Progenitor cell of endocrine pancreas (in vitro differentiated cells): ENCODE results near the gene SOX13. TPM values are rescaled to one million over a fixed set of nuclear protein-coding genes. Genes with fewer than 3 reads are reported as not detected.

Source experiments
- DNase-seq: peaks from one replicate; pipeline ENCODE4 v3.0.0; 2021; ENCODE audit warnings: low spot score; ENCODE audit not compliant: unreplicated experiment
- H3K27ac Mint-ChIP-seq: 2 replicates; pipeline ENCODE4 v1.8.0; 2021; ENCODE audit warnings: mild to moderate bottlenecking, moderate library complexity, mixed read lengths
- H3K27me3 Mint-ChIP-seq: 2 replicates; pipeline ENCODE4 v1.8.0; 2021; ENCODE audit warnings: mixed read lengths
- H3K36me3 Mint-ChIP-seq: 2 replicates; pipeline ENCODE4 v1.8.0; 2022; ENCODE audit warnings: mixed read lengths; ENCODE audit not compliant: insufficient read depth
- H3K4me1 Mint-ChIP-seq: 2 replicates; pipeline ENCODE4 v1.8.0; 2021; ENCODE audit warnings: low read depth, mixed read lengths
- H3K4me3 Mint-ChIP-seq: 2 replicates; pipeline ENCODE4 v1.8.0; 2021; ENCODE audit warnings: low read depth, mild to moderate bottlenecking, moderate library complexity, mixed read lengths
- H3K9me3 Mint-ChIP-seq: 2 replicates; pipeline ENCODE4 v1.8.0; 2021; ENCODE audit warnings: low read depth, mixed read lengths
- long read RNA-seq: library from polyadenylated mRNA; unstranded; transcript quantifications from one replicate; pipeline ENCODE4 v2.0.0, GENCODE V29; 2020
- total RNA-seq: library from RNA; stranded (reverse); gene quantifications from 2 replicates; pipeline ENCODE4 v1.2.1, GENCODE V29; 2021
- TF ChIP-seq, protein P1 (sequence below): fragments of 200-600 bp; sonication (generic); IDR thresholded peaks from one replicate; pipeline ENCODE4 v1.5.0; 2021; ENCODE audit warnings: antibody characterized with exemption, mild to moderate bottlenecking; ENCODE audit not compliant: unreplicated experiment

SOX13 gene
- total RNA-seq, result 58.2 and 61.6 TPM in 2 replicates
- long read RNA-seq, partial matches to known transcripts, result 0 of 2 reads
- long read RNA-seq, other reads (novel, unspliced or antisense), result 2 of 2 reads

DNA sequence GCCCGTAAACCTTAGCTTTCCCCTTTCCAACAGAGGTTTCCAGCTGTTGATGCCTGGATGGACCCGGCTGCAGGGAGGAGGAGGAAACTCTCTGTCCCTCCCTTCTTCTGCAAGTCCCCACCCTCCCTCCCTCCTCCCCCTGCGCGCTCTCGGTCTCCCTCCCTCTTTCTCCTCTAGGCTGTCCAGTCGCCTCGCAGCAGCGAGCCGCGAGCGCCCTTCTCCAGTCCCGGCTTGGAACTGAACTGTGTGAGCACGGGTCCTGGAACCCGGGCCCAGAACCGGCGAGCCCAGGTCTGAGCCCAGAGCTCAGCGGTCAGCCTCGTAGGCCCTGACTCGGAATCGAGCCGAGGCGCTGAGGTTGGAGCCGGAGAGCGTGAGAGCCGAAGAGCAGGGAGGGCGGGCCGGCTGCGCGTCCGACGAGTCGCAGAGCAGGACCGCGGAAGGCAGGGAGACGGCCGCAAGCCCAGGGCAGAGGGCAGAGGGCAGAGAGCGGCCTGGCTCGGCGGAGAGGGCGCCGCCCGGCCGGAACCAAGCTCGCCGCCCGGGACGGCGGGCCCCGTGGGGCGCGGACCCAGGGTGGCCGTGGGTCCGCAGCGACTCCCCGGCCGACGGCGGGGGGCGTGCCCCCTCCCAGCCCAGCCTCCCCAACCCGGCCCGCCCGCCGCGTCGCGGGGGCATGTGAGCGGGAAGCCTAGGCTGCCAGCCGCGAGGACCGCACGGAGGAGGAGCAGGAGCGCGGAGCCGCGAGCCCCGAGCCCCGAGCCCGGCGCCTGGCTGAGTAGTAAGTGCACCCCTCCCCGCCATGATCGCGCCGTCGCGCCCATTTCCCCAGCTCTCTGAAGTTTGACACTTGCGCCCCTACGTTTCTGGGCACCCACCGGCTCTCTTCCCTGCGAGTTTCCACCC is at the start of gene SOX13:
TSS of gene SOX13 (plus strand) at position 185 of the 906 bp plus-strand sequence. CDS start 39,801 bp downstream, outside the sequence.
- Mint-ChIP-seq H3K36me3 (peaks cover under 1% of the 10 kb centered on the region), H3K4me3 (peak within 1 kb of the TSS; percentile 99), H3K27ac (peak within 1 kb of the TSS; percentile 99), H3K9me3 (peaks cover 5% of the 10 kb centered on the region), H3K4me1 (peaks cover 28% of the 10 kb centered on the region), H3K27me3 (peaks cover 7% of the 10 kb centered on the region)
- peak; percentile 65 for DNase-seq
- TF ChIP-seq, protein P1, sequence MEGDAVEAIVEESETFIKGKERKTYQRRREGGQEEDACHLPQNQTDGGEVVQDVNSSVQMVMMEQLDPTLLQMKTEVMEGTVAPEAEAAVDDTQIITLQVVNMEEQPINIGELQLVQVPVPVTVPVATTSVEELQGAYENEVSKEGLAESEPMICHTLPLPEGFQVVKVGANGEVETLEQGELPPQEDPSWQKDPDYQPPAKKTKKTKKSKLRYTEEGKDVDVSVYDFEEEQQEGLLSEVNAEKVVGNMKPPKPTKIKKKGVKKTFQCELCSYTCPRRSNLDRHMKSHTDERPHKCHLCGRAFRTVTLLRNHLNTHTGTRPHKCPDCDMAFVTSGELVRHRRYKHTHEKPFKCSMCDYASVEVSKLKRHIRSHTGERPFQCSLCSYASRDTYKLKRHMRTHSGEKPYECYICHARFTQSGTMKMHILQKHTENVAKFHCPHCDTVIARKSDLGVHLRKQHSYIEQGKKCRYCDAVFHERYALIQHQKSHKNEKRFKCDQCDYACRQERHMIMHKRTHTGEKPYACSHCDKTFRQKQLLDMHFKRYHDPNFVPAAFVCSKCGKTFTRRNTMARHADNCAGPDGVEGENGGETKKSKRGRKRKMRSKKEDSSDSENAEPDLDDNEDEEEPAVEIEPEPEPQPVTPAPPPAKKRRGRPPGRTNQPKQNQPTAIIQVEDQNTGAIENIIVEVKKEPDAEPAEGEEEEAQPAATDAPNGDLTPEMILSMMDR, result peak; percentile 10

DNA sequence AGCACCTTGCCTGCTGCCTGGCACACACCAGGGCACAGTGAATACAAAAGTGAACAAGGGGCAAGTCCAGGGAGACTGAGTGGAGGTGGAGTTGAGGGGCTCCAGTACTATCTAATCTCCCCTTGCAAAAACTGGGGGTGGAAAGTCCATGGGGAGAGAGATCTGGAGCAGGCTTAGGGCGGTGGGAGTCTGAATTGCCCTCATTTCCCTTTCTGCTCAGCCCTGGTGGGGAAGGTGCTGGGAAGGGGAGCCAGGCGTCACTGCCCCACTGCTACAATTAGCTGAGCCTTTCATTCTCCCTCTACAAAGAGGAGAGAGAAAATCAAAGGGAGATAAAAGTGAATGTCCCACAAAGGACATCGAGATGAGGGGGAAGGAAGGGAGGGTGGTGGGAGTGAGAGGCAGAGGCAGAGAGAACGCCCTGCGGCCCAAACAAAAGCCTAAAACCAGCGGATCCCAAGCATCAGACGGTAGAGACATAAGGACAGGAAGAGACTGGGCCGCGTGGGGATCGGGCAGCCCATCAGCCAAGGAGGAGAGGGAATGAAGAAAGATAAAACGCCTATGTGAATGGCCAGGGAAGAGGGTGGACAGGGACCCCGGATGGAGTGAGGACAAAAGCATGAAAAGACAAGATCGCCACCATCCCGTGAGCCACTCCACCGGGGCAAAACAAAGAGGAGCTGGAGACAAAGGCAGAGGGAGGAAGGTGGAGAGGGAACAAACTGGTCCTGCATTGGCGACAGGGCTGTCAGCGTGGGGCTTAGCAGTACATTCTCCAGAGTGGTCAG is 46.8 kb upstream of the SOX13 start:
- TF ChIP-seq, protein P1, result no peak
- Mint-ChIP-seq H3K27ac (no peak overlapping the region), H3K36me3 (no peaks in the 10 kb centered on the region), H3K9me3 (no peaks in the 10 kb centered on the region), H3K4me1 (peaks cover 2% of the 10 kb centered on the region), H3K4me3 (no peak overlapping the region), H3K27me3 (peaks cover 19% of the 10 kb centered on the region)
- DNase-seq, result no peak

DNA sequence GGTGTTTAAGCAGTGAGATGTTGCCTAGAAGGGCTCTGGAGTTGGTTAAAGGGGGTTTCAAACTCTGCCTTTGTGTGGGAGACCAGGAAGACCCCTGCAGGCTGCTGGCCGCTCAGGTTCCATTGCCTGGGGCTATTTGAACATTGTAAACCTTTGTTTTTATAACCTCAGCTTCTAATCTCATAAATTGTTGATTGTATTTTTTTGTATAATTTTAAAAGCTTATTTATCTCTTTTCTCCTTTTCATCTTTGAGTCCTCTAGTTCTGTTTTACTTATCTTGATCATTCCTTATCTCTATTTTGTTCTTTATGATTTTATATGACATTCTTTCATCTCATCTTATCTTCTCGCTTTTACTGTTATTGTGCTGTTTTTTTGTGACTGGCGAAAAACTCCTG is 45.5 kb upstream of the SOX13 start:
- H3K36me3 Mint-ChIP-seq, result no peaks in the 10 kb centered on the region
- H3K27ac Mint-ChIP-seq, result no peak overlapping the region
- peaks cover 2% of the 10 kb centered on the region for H3K4me1 Mint-ChIP-seq
- TF ChIP-seq, protein P1, result no peak
- H3K4me3 Mint-ChIP-seq, result no peak overlapping the region
- DNase-seq, result no peak
- H3K9me3 Mint-ChIP-seq, result no peaks in the 10 kb centered on the region
- H3K27me3 Mint-ChIP-seq, result peaks cover 19% of the 10 kb centered on the region

DNA sequence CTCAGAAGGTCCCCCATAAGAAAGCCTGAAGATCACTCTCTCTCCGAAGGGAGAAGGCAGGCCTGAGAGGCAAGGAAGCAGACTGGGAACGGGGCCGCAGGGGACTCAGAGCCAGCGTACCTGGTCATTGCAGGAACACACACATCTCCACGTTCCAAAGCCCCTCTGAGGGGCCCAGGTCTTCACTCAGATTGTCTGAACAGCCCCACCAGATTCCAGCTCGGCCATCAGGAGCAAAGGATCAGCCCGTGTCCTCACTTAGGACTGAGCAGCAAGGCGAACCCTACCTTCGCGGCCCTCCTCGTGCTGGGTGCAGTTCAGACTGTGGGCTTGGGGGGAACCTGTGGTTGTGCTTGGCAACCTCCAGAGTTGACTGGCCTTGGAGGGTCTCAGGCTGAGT is 43.9 kb upstream of the SOX13 start:
- DNase-seq, result no peak
- Mint-ChIP-seq H3K36me3 (no peaks in the 10 kb centered on the region), H3K4me1 (peaks cover 2% of the 10 kb centered on the region), H3K27me3 (peaks cover 23% of the 10 kb centered on the region), H3K27ac (no peak overlapping the region), H3K4me3 (no peak overlapping the region), H3K9me3 (no peaks in the 10 kb centered on the region)
- TF ChIP-seq, protein P1, result no peak

DNA sequence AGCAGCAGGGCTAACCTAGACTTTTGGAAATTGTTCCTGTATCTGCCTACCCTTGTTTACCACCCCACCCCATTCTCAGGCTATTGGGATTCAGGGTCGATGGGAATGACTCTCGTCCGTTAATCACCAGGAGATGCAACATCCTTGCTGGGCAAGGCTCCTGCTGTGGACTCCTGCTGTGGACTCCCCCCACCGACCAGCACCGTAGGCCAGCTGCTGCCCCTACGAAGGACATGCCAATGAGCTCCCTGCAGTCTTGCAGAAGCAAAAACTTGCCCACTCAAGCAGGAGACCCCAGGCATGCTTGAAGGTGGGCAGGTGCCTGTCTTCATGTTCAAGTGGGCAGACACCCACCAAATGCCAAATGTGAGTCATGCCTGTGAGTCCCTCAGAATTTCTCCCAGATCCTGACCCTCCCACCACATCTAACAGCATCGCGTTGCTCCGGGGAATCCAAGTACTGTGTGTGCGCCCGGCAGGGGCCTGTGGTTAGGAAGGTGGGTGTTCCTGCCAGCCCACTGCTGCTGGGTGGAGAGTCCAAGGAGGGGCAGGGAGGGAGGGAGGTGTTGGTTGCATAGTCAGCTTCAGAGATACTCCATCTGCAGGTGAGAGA is 41.7 kb upstream of the SOX13 start:
- H3K27ac Mint-ChIP-seq, result peak overlapping the region; percentile 10
- no peaks in the 10 kb centered on the region for H3K9me3 Mint-ChIP-seq
- DNase-seq, result no peak
- no peaks in the 10 kb centered on the region for H3K36me3 Mint-ChIP-seq
- peaks cover 12% of the 10 kb centered on the region for H3K27me3 Mint-ChIP-seq
- no peak overlapping the region for H3K4me3 Mint-ChIP-seq
- peaks cover 1% of the 10 kb centered on the region for H3K4me1 Mint-ChIP-seq
- TF ChIP-seq, protein P1, result no peak
